Stimulated activated CD4-positive, alpha-beta T cell treated with anti-CD3 and anti-CD28 coated beads, Interleukin-1b, Interleukin-23, amount 100 ng/mL, for 1 hour (primary cell): Measurements from ENCODE around the gene CAPN12.

Experiments
- DNase-seq, 2 donors: peaks; one replicate each; pipeline ENCODE4 v3.0.0-alpha.2; 2020; ENCODE audit warnings: low read depth in 2 of 2

The CAPN12 gene

DNA sequence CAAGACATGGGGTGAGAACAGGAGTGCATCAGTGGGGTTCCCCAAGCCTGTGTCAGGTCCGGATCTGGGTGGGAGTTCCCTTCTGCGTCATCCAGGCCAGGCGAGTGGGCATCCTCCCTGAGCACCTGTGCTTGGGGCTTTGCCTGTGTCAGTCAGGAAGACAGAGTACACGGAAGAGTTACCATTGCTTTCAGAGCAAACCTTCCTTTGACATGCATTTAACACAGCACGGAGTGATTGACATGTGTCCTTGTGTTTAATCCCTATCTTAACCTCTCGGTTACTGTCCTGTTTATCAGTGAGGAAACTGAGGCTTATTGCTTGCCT lies 47.6 kb downstream of the CAPN12 start:
- DNase-seq: no peak

DNA sequence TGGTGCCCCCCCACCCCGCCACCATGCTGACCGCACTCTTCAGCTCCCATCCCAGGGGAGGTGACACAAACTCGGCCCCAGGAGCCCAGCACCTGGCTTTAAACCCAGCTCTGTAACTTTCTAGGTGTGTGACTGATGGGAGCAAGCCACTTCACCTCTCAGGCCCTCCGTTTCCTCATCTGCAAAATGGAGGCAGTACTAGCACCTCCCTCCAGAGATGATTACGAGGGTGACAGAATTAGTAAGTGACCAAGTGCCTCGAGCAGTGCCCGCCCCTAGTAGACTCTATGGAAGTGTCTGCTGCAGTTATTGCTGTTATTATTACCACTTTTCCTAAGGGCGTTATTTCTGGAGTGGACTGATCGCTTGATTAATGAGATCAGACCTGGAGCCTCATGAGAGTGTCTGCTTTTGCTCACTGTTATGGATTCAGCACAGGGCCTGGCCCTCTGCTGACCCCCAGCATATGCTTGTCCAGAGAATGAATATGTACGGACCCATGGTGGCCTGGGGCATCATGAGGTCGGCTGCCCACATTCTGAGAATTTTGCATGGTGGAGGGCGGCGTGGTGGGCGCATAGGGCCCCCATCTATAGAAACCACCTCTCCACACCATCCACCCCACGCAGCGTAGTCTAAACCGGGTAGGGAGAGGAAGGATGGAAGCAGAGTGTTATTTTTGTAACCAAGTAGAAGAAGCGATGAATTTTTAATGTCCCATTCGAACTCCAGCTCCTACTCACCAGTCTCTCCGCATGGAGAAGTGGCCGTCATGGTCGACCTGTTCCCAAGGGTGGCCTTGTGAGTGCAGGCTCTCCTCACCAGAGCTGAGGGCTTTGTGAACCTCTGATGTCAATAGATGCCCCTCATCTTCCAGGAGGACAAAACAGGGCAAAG lies 48.2 kb downstream of the CAPN12 start:
- no peak for DNase-seq

DNA sequence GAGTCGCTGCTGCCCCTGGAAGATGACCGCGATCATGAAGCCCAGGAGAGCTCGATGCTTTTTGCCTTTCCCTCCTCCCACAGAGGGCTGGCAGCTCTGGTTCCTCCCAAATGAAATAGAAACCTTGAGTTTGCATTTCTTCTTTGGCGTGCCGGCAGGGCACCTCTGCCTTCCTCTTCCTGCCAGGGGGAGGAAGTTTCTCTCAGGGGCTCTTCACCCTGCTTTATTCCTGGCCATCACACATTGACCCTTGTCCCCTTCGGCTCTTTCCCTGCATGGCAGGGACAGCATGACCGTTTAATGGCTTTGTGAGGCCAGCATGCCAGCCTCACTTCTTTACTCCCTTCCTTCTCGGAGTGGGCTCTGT lies 49.0 kb downstream of the CAPN12 start:
- no peak for DNase-seq

DNA sequence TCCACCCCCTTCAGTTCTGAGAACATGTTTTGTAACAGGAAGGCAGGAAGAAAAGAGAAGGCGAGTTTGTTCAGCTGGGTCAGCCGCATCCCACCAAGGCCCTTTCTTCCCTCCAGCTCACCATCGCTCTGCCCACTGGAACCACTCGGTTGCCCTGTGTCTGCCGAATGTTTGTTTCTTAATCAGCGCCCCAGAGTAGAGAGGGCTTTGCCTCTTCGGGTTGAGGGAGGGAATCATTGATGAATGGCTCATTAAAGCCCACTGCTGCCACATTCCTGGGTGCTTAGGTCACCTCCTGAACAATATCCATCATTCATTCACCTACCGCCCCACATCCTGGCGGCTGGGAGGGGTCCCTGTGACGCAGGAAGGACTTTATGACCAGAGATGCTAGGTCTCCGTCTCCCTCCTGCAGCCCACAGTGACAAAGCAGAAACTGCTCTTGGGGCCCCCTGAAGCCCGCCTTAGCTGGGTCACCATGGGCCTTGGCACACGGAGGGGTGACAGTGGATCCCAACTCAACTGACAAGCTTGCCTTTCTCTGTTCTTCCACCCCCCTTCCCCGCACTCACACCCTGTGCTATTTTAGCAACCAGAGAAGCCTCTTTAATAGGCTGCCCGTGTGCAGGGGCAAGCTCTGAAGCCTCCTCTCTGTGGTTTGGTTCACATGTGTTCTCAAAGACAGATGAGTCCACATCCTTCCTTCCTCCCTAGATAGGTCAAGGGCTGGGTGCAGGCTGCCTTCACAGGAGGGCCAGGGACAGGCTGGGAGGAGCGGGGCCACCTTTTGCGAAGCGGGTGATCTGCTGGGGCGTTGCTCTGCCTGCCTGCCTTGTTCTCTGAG lies 50.7 kb downstream of the CAPN12 start:
- no peak for DNase-seq

DNA sequence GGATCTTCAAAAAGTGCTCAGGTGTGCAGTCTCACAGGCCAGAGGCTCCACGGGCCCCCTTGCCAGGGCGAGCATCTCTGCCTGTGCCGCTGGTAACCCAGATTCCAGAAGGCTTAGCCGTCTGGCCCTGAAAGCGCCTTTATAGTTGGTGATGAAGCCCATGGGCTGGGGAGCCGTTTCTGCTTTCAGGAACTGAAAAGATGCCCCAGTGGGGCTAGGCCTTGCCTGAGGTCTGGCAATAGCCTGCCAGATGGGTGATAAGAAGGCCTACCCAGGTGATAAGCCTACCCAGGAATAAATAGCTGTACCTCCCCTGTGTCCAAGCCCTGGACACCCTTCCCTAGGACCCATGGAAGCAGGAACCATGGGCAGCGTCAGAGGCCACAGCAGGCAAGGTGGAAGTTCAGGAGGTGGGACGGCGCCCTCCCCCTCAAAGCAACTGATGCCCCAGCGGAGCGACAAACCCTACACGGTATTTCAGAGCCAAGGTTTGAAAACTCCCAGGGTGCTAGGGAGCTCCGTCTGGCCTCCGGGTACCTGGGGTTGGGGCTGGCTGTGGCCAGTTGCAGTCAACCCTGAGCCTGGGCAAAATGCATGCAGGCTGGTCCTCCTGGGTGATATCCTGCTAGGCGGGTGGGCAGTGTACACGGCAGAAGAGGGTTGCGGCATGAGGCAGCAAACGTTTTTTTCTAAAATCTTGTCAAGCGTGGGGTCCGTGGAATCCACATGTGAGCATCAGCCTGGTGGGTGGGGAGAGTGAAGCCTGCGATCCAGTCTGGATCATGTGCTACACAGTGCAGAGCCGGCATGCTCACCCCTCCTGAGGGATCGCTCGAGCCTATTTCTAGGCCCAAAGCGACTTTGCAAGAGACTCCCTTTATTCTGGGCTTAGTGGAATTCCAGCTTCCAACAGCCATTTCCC lies 51.6 kb downstream of the CAPN12 start:
- DNase-seq: no peak

GRCh38 chr19:38691938-38692457 lies 52.3 kb downstream of the CAPN12 start:
- no peak for DNase-seq

DNA sequence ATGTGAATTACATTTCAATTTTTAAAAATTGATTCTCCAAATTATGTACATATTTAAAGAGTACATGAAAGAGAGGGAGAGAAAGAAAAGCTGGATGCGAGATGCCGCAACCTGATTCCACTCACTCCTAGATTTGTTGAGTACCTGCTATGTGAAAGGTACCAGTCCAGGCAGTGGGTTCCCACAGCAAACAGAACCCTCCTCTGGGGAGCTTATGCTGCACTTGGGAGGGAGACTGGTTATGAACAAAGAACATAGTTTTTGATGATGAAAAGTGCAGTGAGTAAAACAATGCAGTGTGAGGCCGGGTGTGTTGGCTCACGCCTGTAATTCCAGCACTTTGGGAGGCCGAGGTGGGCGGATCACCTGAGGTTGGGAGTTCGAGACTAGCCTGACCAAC lies 53.4 kb downstream of the CAPN12 start:
- no peak for DNase-seq

DNA sequence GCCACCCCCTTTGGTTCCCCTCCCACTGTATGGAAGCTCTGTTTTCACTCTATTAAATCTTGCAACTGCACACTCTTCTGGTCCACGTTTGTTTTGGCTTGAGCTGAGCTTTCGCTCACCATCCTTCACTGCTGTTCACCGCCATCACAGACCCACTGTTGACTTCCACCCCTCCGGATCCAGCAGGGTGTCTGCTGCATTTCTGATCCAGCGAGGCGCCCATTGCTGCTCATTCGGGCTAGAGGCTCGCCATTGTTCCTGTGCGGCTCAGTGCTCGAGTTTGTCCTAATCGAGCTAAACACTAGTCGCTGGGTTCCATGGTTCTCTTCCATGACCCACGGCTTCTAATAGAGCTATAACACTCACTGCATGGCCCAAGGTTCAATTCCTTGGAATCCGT lies 54.1 kb downstream of the CAPN12 start:
- DNase-seq: no peak

- DNase-seq: no peak
These were observed 56.4 kb downstream of the CAPN12 start for GRCh38 chr19:38687837-38688378.

DNA sequence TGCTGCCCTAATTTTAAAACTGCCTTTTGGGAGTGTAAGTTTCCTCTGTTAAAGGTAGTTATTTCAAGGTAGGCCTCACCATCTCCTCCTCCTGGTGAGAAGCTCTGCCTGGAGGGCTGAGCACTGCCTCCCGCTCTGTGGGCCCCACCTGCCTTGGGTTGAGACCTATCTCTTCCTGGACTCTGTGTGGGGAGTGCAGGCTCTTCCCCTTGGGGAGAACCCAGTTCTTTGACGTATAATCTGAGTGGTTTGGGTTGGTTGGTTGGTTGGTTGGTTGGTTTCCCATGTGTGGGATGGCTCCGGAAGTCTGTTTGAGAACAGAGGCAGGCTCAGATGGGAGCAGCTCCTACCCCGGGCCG lies 57.8 kb downstream of the CAPN12 start:
- no peak for DNase-seq

GRCh38 chr19:38685666-38686529 lies 58.4 kb downstream of the CAPN12 start:
- no peak for DNase-seq

DNA sequence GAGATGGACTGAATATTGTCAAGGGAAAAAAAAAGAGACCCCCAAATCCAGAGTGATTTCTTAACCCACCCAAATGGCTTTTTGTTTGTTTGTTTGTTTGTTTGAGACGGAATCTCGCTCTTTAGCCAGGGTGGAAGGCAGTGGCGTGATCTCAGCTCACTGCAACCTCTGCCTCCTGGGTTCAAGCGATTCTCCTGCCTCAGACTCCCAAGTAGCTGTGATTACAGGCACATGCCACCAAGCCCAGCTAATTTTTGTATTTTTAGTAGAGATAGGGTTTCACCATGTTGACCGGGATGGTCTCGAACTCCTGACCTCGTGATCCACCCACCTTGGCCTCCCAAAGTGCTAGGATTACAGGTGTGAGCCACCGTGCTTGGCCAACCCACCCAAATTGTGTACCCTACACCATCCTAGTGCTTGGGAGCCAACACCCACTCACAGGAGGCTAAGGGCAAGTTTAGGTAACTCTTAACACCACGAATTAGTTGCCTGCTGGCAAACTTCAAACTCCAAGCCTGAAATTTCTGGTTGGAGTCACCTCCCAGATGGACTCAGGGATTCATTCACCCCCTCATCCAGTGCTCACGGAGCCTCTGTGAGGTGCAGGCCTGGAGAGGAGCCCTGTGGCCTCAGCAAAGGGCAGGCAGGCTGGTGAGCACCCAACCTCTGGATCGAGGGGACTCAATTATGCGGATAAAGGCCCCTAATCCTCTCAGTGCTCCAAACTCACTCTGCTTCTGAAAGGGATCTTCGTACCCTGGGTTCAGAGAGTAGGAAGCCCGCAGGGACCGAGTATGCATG lies 59.2 kb downstream of the CAPN12 start:
- no peak for DNase-seq

DNA sequence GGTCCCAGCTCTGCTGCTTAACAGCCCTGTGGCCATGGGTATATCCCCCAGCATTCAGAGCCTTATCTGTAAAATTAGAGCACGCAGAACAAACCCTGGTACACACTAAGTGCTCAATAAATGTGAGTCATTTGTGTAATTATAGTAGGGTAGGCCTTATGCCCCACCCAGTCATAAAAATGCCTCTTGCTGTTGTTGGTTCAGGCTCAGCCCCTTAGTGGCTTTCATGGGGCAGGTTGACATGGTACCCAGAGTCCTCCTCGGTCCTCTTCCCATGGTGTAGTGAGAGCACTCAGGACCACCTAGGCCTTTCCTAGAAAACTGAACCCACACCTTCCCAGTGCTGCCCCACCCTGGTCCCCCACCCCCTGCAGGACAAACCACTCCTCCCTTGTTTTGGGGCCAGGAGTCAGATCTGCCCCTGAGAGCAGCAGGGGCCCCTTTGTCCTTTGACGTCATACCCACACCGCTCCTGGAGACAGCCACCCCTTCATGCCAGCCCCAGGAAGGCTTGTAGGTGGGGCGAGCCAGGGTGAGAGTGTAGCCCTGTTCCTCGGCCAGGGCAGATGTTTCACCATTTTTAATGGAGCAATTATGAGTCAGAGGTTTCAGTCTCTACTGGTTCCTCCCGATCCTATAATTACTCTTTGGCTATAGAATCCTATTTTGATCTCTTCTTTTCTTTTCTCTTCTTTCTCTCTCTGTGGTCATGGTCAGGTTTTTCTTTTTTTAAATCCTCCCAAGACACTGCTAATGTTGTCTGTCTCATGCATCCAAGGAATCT lies 60.0 kb downstream of the CAPN12 start:
- DNase-seq: no peak

- peak in 1 of 2 donors; percentile 15 for DNase-seq
These were observed 60.7 kb downstream of the CAPN12 start for GRCh38 chr19:38683393-38684077.

DNA sequence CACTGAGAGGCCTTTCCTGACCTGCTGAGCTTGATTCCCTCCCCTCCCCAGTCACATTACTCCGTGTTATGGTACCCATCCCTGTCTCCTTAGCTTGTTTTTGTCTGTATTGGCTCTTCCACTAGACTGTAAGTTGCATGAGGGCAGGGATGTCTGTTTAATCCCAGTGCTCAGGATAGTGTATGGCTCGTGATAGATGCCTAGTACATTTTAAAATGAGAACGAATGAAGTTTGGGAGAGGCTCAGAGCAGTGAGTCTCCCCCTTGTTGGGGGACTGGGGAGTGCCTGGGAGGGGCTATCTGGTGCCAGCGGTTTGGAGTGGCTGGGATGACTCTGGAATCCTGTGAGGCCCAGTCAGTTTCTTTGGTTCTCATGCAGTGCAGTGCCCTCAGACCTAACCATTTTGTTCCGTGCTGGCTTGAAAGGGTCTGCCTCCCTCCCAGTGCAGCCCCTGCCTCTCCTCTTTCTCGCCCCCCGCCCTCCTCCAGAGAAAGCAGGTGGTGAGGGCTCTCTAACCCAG lies 61.3 kb downstream of the CAPN12 start:
- no peak for DNase-seq

- no peak for DNase-seq
These were observed 61.9 kb downstream of the CAPN12 start for GRCh38 chr19:38682195-38682867.
